22Rv1 (cell line): Measurements from ENCODE around the gene RASGRF1.

Experiments used
- H3K27ac ChIP-seq: fragments of 450-650 bp; 2 replicates; pipeline ENCODE4 v1.5.1; 2017
- CTCF ChIP-seq: fragments of 450-650 bp; IDR thresholded peaks from 2 replicates; pipeline ENCODE4 v1.5.1; 2017; ENCODE audit warnings: mild to moderate bottlenecking
- ZFX ChIP-seq: fragments of 450-650 bp; IDR thresholded peaks from 2 replicates; pipeline ENCODE4 v1.6.1; 2017; ENCODE audit warnings: antibody characterized with exemption, borderline replicate concordance

Gene RASGRF1

GRCh38 chr15:78915341-78916087 lies 175.1 kb downstream of the RASGRF1 start:
- TF ChIP-seq ZFX (no peak), CTCF (no peak)
- H3K27ac ChIP-seq: no peak overlapping the region

GRCh38 chr15:78914027-78914764 lies 176.4 kb downstream of the RASGRF1 start:
- H3K27ac ChIP-seq: no peak overlapping the region
- TF ChIP-seq CTCF (no peak; the same call in 1 of the 2 replicates), ZFX (no peak)

GRCh38 chr15:78913012-78913411 lies 177.6 kb downstream of the RASGRF1 start:
- TF ChIP-seq ZFX (no peak), CTCF (no peak)
- no peak overlapping the region for H3K27ac ChIP-seq

- H3K27ac ChIP-seq: no peak overlapping the region
- no peak for TF ChIP-seq CTCF
- no peak for TF ChIP-seq ZFX
Measured at GRCh38 chr15:78912316-78912715, 178.3 kb downstream of the RASGRF1 start.

GRCh38 chr15:78910271-78910670 lies 180.3 kb downstream of the RASGRF1 start:
- H3K27ac ChIP-seq: no peak overlapping the region
- TF ChIP-seq CTCF: no peak
- TF ChIP-seq ZFX: no peak
